ENCODE measurements around the gene EXOSC5. TPM values are rescaled to one million over a fixed set of nuclear protein-coding genes. Genes with fewer than 3 reads are reported as not detected.

The EXOSC5 gene
- polyA plus RNA-seq, 1 donor from 2014 or later, result 42.0 TPM

DNA sequence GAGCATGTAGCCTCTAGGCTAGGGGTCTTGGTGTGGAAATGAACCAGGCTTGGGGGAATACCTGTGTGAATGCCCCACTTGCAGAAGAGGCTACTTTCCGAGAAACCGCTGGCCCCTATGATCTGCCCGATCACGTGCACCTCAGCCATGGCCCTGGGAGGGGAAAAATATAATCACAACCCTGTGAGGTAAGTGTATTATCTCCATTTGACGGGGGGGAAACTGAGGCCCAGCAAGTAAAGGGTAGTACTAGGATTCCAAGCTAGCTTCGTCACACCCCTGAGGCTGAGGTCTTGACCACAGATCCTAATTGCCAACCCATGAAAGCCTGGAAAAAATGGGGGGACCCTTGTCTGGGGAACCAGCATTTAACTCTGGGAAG is 33.8 kb downstream of the EXOSC5 start:
- Histone ChIP-seq H3K4me2 (ENCODE audit: low read length) (peak overlapping the region; percentile 37), H3K9ac (ENCODE audit: low read length) (peak overlapping the region; percentile 91), H3K27ac (ENCODE audit: low read length) (peak overlapping the region; percentile 97), H2AFZ (ENCODE audit: low read depth, low read length) (peak overlapping the region; percentile 43), H3K9me2 (ENCODE audit: insufficient read depth, low read length) (no peaks in the 10 kb centered on the region), H3K9me3 (ENCODE audit: low read length) (no peaks in the 10 kb centered on the region), H3K79me2 (replicated peaks; ENCODE audit: insufficient read depth, low read length) (peaks cover 22% of the 10 kb centered on the region), H4K20me1 (ENCODE audit: insufficient read depth) (no peaks in the 10 kb centered on the region), H3K27me3 (ENCODE audit: insufficient read depth, low read depth, low read length) (no peaks in the 10 kb centered on the region), H3K4me3 (ENCODE audit: low read length) (peak overlapping the region; percentile 68), H3K36me3 (ENCODE audit: insufficient read depth, low read length) (no peaks in the 10 kb centered on the region), H3F3A (ENCODE audit: insufficient read depth, low read length, poor library complexity, severe bottlenecking) (peaks cover 8% of the 10 kb centered on the region)
- TF ChIP-seq RAD21 (conservative IDR thresholded peaks at IDR 0.05) (no peak), POLR2AphosphoS5 (IDR thresholded peaks at IDR 0.05) (no peak), EZH2 (IDR thresholded peaks at IDR 0.05; ENCODE audit: borderline replicate concordance, insufficient read depth, low read length, poor library complexity, severe bottlenecking) (no peak), REST (IDR thresholded peaks at IDR 0.05; ENCODE audit: borderline replicate concordance) (no peak), MXI1 (conservative IDR thresholded peaks at IDR 0.05; ENCODE audit: poor library complexity, severe bottlenecking) (no peak)

DNA sequence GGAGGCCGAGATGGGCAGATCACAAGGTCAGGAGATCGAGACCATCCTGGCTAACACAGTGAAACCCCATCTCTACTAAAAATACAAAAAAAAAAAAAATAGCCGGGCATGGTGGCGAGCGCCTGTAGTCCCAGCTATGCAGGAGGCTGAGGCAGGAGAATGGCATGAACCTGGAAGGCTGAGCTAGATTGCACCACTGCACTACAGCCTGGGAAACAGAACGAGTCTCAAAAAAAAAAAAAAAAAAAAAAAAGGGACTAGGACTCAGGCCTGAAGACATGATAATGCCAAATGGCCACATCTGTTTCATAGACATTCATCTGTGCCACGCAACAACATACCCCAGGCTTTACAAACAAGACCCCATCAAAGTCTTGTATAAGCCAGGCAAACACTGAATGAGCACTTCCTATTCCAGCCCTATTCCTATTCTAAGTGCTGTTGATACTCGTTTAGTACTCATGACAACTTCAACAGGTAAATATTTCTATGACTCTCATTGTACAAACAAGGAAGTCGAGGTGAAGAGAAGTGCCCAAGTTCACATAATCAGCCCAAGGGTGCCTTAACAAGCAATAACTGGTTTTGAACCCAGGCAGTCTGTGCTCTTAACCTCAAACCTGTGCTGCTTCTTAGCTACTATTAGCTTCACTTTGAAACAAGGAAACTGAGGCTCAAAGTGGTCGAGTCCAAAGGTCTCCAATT is 34.9 kb downstream of the EXOSC5 start:
- H3K9me3 ChIP-seq (ENCODE audit: low read length), result no peaks in the 10 kb centered on the region
- no peak overlapping the region for H3K9ac ChIP-seq (ENCODE audit: low read length)
- no peaks in the 10 kb centered on the region for H3K27me3 ChIP-seq (ENCODE audit: insufficient read depth, low read depth, low read length)
- no peaks in the 10 kb centered on the region for H4K20me1 ChIP-seq (ENCODE audit: insufficient read depth)
- H3K36me3 ChIP-seq (ENCODE audit: insufficient read depth, low read length), result no peaks in the 10 kb centered on the region
- H3K27ac ChIP-seq (ENCODE audit: low read length), result no peak overlapping the region
- no peak overlapping the region for H3K4me3 ChIP-seq (ENCODE audit: low read length)
- H3K4me2 ChIP-seq (ENCODE audit: low read length), result no peak overlapping the region
- H3K9me2 ChIP-seq (ENCODE audit: insufficient read depth, low read length), result no peaks in the 10 kb centered on the region
- no peak overlapping the region for H2AFZ ChIP-seq (ENCODE audit: low read depth, low read length)
- no peak for TF ChIP-seq SMC3 (conservative IDR thresholded peaks at IDR 0.05; ENCODE audit: poor library complexity)
- no peak for TF ChIP-seq POLR2AphosphoS5 (IDR thresholded peaks at IDR 0.05)
- TF ChIP-seq EP300 (conservative IDR thresholded peaks at IDR 0.05; ENCODE audit: poor library complexity, severe bottlenecking), result no peak
- peaks cover 8% of the 10 kb centered on the region for H3F3A ChIP-seq (ENCODE audit: insufficient read depth, low read length, poor library complexity, severe bottlenecking)
- peaks cover 22% of the 10 kb centered on the region for H3K79me2 ChIP-seq (replicated peaks; ENCODE audit: insufficient read depth, low read length)

GRCh38 chr19:41359741-41360140 is 37.4 kb downstream of the EXOSC5 start:
- H3K27ac ChIP-seq (ENCODE audit: low read length), result no peak overlapping the region
- H2AFZ ChIP-seq (ENCODE audit: low read depth, low read length), result no peak overlapping the region
- H3K9me3 ChIP-seq (ENCODE audit: low read length), result no peaks in the 10 kb centered on the region
- H3F3A ChIP-seq (ENCODE audit: insufficient read depth, low read length, poor library complexity, severe bottlenecking), result peaks cover 5% of the 10 kb centered on the region
- H3K4me2 ChIP-seq (ENCODE audit: low read length), result no peak overlapping the region
- no peak overlapping the region for H3K9ac ChIP-seq (ENCODE audit: low read length)
- H3K4me3 ChIP-seq (ENCODE audit: low read length), result no peak overlapping the region
- TF ChIP-seq EZH2 (IDR thresholded peaks at IDR 0.05; ENCODE audit: borderline replicate concordance, insufficient read depth, low read length, poor library complexity, severe bottlenecking), result no peak
- TF ChIP-seq, protein P1, sequence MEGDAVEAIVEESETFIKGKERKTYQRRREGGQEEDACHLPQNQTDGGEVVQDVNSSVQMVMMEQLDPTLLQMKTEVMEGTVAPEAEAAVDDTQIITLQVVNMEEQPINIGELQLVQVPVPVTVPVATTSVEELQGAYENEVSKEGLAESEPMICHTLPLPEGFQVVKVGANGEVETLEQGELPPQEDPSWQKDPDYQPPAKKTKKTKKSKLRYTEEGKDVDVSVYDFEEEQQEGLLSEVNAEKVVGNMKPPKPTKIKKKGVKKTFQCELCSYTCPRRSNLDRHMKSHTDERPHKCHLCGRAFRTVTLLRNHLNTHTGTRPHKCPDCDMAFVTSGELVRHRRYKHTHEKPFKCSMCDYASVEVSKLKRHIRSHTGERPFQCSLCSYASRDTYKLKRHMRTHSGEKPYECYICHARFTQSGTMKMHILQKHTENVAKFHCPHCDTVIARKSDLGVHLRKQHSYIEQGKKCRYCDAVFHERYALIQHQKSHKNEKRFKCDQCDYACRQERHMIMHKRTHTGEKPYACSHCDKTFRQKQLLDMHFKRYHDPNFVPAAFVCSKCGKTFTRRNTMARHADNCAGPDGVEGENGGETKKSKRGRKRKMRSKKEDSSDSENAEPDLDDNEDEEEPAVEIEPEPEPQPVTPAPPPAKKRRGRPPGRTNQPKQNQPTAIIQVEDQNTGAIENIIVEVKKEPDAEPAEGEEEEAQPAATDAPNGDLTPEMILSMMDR (IDR thresholded peaks at IDR 0.05; ENCODE audit: poor library complexity, severe bottlenecking), result no peak
- no peak for TF ChIP-seq TAF1 (IDR thresholded peaks at IDR 0.05; ENCODE audit: low read depth)
- TF ChIP-seq REST (IDR thresholded peaks at IDR 0.05; ENCODE audit: borderline replicate concordance), result no peak
- no peak for TF ChIP-seq SMC3 (conservative IDR thresholded peaks at IDR 0.05; ENCODE audit: poor library complexity)
- peaks cover 2% of the 10 kb centered on the region for H3K79me2 ChIP-seq (replicated peaks; ENCODE audit: insufficient read depth, low read length)
- H4K20me1 ChIP-seq (ENCODE audit: insufficient read depth), result no peaks in the 10 kb centered on the region
- no peaks in the 10 kb centered on the region for H3K27me3 ChIP-seq (ENCODE audit: insufficient read depth, low read depth, low read length)
- H3K9me2 ChIP-seq (ENCODE audit: insufficient read depth, low read length), result no peaks in the 10 kb centered on the region
- H3K36me3 ChIP-seq (ENCODE audit: insufficient read depth, low read length), result no peaks in the 10 kb centered on the region
